ENCODE results near the gene SOCS7. TPM values are rescaled to one million over a fixed set of nuclear protein-coding genes. Genes with fewer than 3 reads are reported as not detected.

Gene SOCS7
- polyA plus RNA-seq (2013, experiment 1 of 2): 12.0 TPM
- polyA plus RNA-seq (2013, experiment 2 of 2): 11.2 TPM

- Histone ChIP-seq H3K36me3 (ENCODE audit: control insufficient read depth, insufficient read depth, low read length) (no peaks in the 10 kb centered on the region), H3K9me3 (ENCODE audit: control insufficient read depth, low read length) (no peaks in the 10 kb centered on the region), H3K4me1 (ENCODE audit: control insufficient read depth, insufficient read depth, low read length, poor library complexity, severe bottlenecking) (peaks cover 2% of the 10 kb centered on the region), H3K27ac (ENCODE audit: low read depth, low read length, severe bottlenecking) (peak within 1 kb of the TSS; percentile 32), H3K4me3 (ENCODE audit: extremely low read depth, insufficient read depth, low read length, poor library complexity, severe bottlenecking) (peak within 1 kb of the TSS; percentile 71)
- WGBS, 2 experiments (ENCODE audit: insufficient coverage in 2 of 2): 15 to 24% methylated on average over 37 to 57 of the region's 84 CpGs
Measured at GRCh38 chr17:38351412-38352222, at the start of gene SOCS7. Gene SOCS7 (plus strand): TSS chr17:38351844. CDS start chr17:38352053, 209 bp downstream.

- H3K4me3 ChIP-seq (ENCODE audit: extremely low read depth, insufficient read depth, low read length, poor library complexity, severe bottlenecking): no peak overlapping the region
- 0% methylated on average over 1 of the region's 3 CpGs; no CpG with 5 or more reads in 1 of the 2 experiments for whole genome bisulfite sequencing, 2 experiments (ENCODE audit: insufficient coverage in 2 of 2)
- H3K36me3 ChIP-seq (ENCODE audit: control insufficient read depth, insufficient read depth, low read length): peaks cover 52% of the 10 kb centered on the region
- no peaks in the 10 kb centered on the region for H3K9me3 ChIP-seq (ENCODE audit: control insufficient read depth, low read length)
- H3K27ac ChIP-seq (ENCODE audit: low read depth, low read length, severe bottlenecking): no peak overlapping the region
- H3K4me1 ChIP-seq (ENCODE audit: control insufficient read depth, insufficient read depth, low read length, poor library complexity, severe bottlenecking): peaks cover 3% of the 10 kb centered on the region
Measured at GRCh38 chr17:38315497-38315896, 36.1 kb upstream of the SOCS7 start.

- peaks cover 58% of the 10 kb centered on the region for H3K36me3 ChIP-seq (ENCODE audit: control insufficient read depth, insufficient read depth, low read length)
- WGBS, 2 experiments (ENCODE audit: insufficient coverage in 2 of 2): 83 to 100% methylated on average over 1 of the region's 3 CpGs
Measured at GRCh38 chr17:38317081-38317480, 34.6 kb upstream of the SOCS7 start.

GRCh38 chr17:38320482-38320881, 31.2 kb upstream of the SOCS7 start:
- no peak overlapping the region for H3K4me3 ChIP-seq (ENCODE audit: extremely low read depth, insufficient read depth, low read length, poor library complexity, severe bottlenecking)
- 92 to 96% methylated on average over 10 of the region's 10 CpGs for WGBS, 2 experiments (ENCODE audit: insufficient coverage in 2 of 2)
- peaks cover 12% of the 10 kb centered on the region for H3K4me1 ChIP-seq (ENCODE audit: control insufficient read depth, insufficient read depth, low read length, poor library complexity, severe bottlenecking)
- H3K36me3 ChIP-seq (ENCODE audit: control insufficient read depth, insufficient read depth, low read length): peaks cover 63% of the 10 kb centered on the region
- no peak overlapping the region for H3K27ac ChIP-seq (ENCODE audit: low read depth, low read length, severe bottlenecking)
- H3K9me3 ChIP-seq (ENCODE audit: control insufficient read depth, low read length): no peaks in the 10 kb centered on the region

More at GRCh38 chr17:38317081-38317480, 34.6 kb upstream of the SOCS7 start:
- Histone ChIP-seq H3K4me3 (ENCODE audit: extremely low read depth, insufficient read depth, low read length, poor library complexity, severe bottlenecking) (no peak overlapping the region), H3K4me1 (ENCODE audit: control insufficient read depth, insufficient read depth, low read length, poor library complexity, severe bottlenecking) (peaks cover 3% of the 10 kb centered on the region), H3K27ac (ENCODE audit: low read depth, low read length, severe bottlenecking) (peak overlapping the region; percentile 53), H3K9me3 (ENCODE audit: control insufficient read depth, low read length) (no peaks in the 10 kb centered on the region)

GRCh38 chr17:38322156-38322779, 29.4 kb upstream of the SOCS7 start:
- Histone ChIP-seq H3K4me3 (ENCODE audit: extremely low read depth, insufficient read depth, low read length, poor library complexity, severe bottlenecking) (no peak overlapping the region), H3K27ac (ENCODE audit: low read depth, low read length, severe bottlenecking) (no peak overlapping the region), H3K9me3 (ENCODE audit: control insufficient read depth, low read length) (no peaks in the 10 kb centered on the region), H3K4me1 (ENCODE audit: control insufficient read depth, insufficient read depth, low read length, poor library complexity, severe bottlenecking) (peaks cover 17% of the 10 kb centered on the region), H3K36me3 (ENCODE audit: control insufficient read depth, insufficient read depth, low read length) (peaks cover 48% of the 10 kb centered on the region)
- 32 to 52% methylated on average over 4 to 7 of the region's 8 CpGs for WGBS, 2 experiments (ENCODE audit: insufficient coverage in 2 of 2)

- no CpG with 5 or more reads among the region's 1 CpG for whole genome bisulfite sequencing, 2 experiments (ENCODE audit: insufficient coverage in 2 of 2)
- Histone ChIP-seq H3K9me3 (ENCODE audit: control insufficient read depth, low read length) (no peaks in the 10 kb centered on the region), H3K36me3 (ENCODE audit: control insufficient read depth, insufficient read depth, low read length) (peaks cover 46% of the 10 kb centered on the region), H3K4me1 (ENCODE audit: control insufficient read depth, insufficient read depth, low read length, poor library complexity, severe bottlenecking) (peaks cover 17% of the 10 kb centered on the region), H3K4me3 (ENCODE audit: extremely low read depth, insufficient read depth, low read length, poor library complexity, severe bottlenecking) (no peak overlapping the region), H3K27ac (ENCODE audit: low read depth, low read length, severe bottlenecking) (no peak overlapping the region)
Measured at GRCh38 chr17:38322897-38323296, 28.7 kb upstream of the SOCS7 start.

- WGBS, 2 experiments (ENCODE audit: insufficient coverage in 2 of 2): no CpG with 5 or more reads among the region's 3 CpGs
- Histone ChIP-seq H3K36me3 (ENCODE audit: control insufficient read depth, insufficient read depth, low read length) (peaks cover 43% of the 10 kb centered on the region), H3K4me3 (ENCODE audit: extremely low read depth, insufficient read depth, low read length, poor library complexity, severe bottlenecking) (no peak overlapping the region), H3K4me1 (ENCODE audit: control insufficient read depth, insufficient read depth, low read length, poor library complexity, severe bottlenecking) (peaks cover 14% of the 10 kb centered on the region), H3K9me3 (ENCODE audit: control insufficient read depth, low read length) (no peaks in the 10 kb centered on the region), H3K27ac (ENCODE audit: low read depth, low read length, severe bottlenecking) (no peak overlapping the region)
Measured at GRCh38 chr17:38324141-38324697, 27.4 kb upstream of the SOCS7 start.

GRCh38 chr17:38324772-38325171, 26.9 kb upstream of the SOCS7 start:
- H3K36me3 ChIP-seq (ENCODE audit: control insufficient read depth, insufficient read depth, low read length): peaks cover 38% of the 10 kb centered on the region
- H3K27ac ChIP-seq (ENCODE audit: low read depth, low read length, severe bottlenecking): peak overlapping the region; percentile 79
- WGBS, 2 experiments (ENCODE audit: insufficient coverage in 2 of 2): 78 to 100% methylated on average over 1 of the region's 2 CpGs
- H3K4me3 ChIP-seq (ENCODE audit: extremely low read depth, insufficient read depth, low read length, poor library complexity, severe bottlenecking): no peak overlapping the region
- H3K9me3 ChIP-seq (ENCODE audit: control insufficient read depth, low read length): no peaks in the 10 kb centered on the region
- H3K4me1 ChIP-seq (ENCODE audit: control insufficient read depth, insufficient read depth, low read length, poor library complexity, severe bottlenecking): peaks cover 14% of the 10 kb centered on the region

GRCh38 chr17:38325221-38325851, 26.3 kb upstream of the SOCS7 start:
- no peaks in the 10 kb centered on the region for H3K9me3 ChIP-seq (ENCODE audit: control insufficient read depth, low read length)
- no peak overlapping the region for H3K4me3 ChIP-seq (ENCODE audit: extremely low read depth, insufficient read depth, low read length, poor library complexity, severe bottlenecking)
- 72 to 80% methylated on average over 3 to 4 of the region's 5 CpGs for WGBS, 2 experiments (ENCODE audit: insufficient coverage in 2 of 2)
- H3K36me3 ChIP-seq (ENCODE audit: control insufficient read depth, insufficient read depth, low read length): peaks cover 33% of the 10 kb centered on the region
- peak overlapping the region; percentile 79 for H3K27ac ChIP-seq (ENCODE audit: low read depth, low read length, severe bottlenecking)
- H3K4me1 ChIP-seq (ENCODE audit: control insufficient read depth, insufficient read depth, low read length, poor library complexity, severe bottlenecking): peaks cover 18% of the 10 kb centered on the region

GRCh38 chr17:38326996-38327792, 24.4 kb upstream of the SOCS7 start:
- H3K4me3 ChIP-seq (ENCODE audit: extremely low read depth, insufficient read depth, low read length, poor library complexity, severe bottlenecking): no peak overlapping the region
- H3K4me1 ChIP-seq (ENCODE audit: control insufficient read depth, insufficient read depth, low read length, poor library complexity, severe bottlenecking): peaks cover 20% of the 10 kb centered on the region
- 91 to 92% methylated on average over 7 to 8 of the region's 8 CpGs for WGBS, 2 experiments (ENCODE audit: insufficient coverage in 2 of 2)
- H3K36me3 ChIP-seq (ENCODE audit: control insufficient read depth, insufficient read depth, low read length): peaks cover 20% of the 10 kb centered on the region
- H3K9me3 ChIP-seq (ENCODE audit: control insufficient read depth, low read length): no peaks in the 10 kb centered on the region
- H3K27ac ChIP-seq (ENCODE audit: low read depth, low read length, severe bottlenecking): no peak overlapping the region
